Pons (tissue), 1 donor: Measurements from ENCODE around the gene CARMIL1.
"Not testable (repeated sequence)": the region's sequence is repeated elsewhere in the genome, so short reads cannot be mapped to it uniquely, and the experiment has no call there.

Experiments used
- DNase-seq: peaks from one replicate; pipeline ENCODE4 v3.0.0-alpha.2; 2016; ENCODE audit warnings: low spot score

CARMIL1 gene

GRCh38 chr6:25578538-25578937 is 299.4 kb downstream of the CARMIL1 start:
- no peak for DNase-seq

- DNase-seq: no peak
Observed at GRCh38 chr6:25579391-25579883, 300.3 kb downstream of the CARMIL1 start.

- no peak for DNase-seq
Observed at GRCh38 chr6:25579902-25580495, 300.8 kb downstream of the CARMIL1 start.

DNA sequence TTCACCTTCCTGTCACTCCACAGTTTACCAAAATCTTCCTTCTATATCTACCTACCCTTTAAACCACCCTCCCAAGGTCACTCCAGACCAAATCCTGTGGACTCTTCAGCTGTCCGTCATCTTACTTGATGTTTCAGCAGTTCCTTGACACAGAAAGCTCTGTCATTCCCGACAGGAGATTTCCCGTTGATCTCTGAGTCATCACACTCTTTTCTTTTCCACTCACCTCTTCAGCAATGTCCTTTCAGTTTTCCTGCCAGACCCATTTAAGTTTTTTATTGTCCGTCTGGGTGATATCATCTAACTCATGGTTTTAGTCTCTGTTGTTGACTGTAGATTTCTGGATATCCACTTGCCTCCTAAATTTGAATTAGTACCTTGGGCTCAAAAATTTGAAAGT is 302.9 kb downstream of the CARMIL1 start:
- DNase-seq: no peak

GRCh38 chr6:25583099-25583498 is 303.9 kb downstream of the CARMIL1 start:
- no peak for DNase-seq

DNA sequence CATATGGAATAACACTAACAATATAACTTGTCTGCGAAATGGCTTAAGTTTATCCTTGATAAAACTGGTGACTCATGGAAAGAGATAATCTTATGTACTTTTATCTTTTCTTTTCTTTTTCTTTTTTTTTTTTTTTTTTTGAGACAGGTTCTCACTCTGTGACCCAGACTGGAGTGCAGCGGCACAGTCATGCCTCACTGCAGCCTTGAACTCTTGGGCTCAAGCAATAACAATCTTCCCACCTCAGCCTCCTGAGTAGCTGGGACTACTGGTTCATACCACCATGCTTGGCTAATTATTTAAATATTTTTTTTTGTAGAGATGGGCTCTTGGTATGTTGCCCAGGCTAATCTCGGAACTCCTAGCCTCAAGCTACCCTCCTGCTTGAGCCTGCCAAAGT is 304.7 kb downstream of the CARMIL1 start:
- DNase-seq: no peak

GRCh38 chr6:25585225-25585624 is 306.1 kb downstream of the CARMIL1 start:
- no peak for DNase-seq

GRCh38 chr6:25586119-25586518 is 306.9 kb downstream of the CARMIL1 start:
- not testable (repeated sequence) for DNase-seq

DNA sequence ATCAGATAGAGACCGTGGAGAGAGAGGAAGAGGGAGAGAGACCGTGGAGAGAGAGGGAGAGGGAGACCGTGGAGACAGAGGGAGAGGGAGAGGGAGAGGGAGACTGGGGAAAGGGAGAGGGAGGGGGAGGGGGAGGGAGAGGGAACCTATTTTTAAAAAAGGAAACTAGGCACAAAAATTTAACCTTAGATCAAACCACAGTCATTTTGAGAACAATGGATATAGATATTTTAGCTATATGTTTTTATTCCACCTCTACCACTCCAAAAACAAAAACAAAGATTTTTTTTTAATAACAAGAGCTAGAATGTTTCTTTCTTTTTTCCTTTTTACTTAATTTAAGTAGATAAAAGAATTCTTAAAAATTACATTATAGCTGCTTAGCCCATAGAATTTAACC is 307.8 kb downstream of the CARMIL1 start:
- DNase-seq: no peak

DNA sequence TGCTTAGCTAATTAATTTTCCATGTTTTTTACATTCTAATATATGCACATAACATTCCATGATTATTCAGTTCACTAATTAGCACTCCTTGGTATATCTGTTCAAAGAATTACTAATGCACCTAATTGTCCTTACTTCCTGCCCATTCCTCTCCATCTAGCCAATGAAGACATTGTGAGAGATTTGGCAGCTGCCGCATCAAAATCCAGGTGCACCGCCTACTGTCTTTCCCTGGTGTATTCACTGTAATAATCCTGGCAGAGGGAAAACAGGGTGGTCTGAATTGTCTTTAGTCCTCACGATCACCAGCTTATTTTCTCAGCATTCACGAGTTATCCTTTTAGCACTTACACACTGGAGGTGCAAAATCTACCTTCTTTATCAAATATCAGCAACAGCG is 311.8 kb downstream of the CARMIL1 start:
- DNase-seq: no peak

GRCh38 chr6:25596928-25597818 is 318.0 kb downstream of the CARMIL1 start:
- DNase-seq: no peak

DNA sequence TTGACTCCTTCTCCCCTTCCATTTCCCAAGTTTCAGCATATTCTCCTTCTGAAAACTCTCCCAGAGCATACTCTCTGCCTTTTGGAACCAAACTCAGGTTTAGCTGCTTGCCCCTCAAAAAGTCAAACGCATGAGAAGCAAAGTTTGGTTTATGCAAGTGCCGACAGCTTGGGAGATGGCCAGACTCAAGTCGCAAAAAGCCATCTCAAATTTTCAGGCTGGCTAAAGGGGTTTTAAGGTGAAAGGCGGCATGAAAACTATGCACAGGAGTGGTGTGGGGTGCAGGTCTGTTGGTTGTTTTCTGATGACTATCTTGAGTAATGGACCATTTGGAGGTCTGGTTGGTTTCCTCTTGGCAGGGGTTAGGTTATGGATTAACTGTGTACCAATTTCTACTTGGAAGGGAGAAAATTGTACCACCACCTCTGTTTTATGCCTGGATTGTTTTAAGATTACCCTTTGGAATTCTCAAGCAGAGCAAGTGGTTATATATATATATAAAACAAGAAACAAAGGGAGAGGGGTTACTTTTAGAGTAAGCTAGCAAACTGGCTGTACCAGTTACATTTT is 320.4 kb downstream of the CARMIL1 start:
- DNase-seq: no peak

DNA sequence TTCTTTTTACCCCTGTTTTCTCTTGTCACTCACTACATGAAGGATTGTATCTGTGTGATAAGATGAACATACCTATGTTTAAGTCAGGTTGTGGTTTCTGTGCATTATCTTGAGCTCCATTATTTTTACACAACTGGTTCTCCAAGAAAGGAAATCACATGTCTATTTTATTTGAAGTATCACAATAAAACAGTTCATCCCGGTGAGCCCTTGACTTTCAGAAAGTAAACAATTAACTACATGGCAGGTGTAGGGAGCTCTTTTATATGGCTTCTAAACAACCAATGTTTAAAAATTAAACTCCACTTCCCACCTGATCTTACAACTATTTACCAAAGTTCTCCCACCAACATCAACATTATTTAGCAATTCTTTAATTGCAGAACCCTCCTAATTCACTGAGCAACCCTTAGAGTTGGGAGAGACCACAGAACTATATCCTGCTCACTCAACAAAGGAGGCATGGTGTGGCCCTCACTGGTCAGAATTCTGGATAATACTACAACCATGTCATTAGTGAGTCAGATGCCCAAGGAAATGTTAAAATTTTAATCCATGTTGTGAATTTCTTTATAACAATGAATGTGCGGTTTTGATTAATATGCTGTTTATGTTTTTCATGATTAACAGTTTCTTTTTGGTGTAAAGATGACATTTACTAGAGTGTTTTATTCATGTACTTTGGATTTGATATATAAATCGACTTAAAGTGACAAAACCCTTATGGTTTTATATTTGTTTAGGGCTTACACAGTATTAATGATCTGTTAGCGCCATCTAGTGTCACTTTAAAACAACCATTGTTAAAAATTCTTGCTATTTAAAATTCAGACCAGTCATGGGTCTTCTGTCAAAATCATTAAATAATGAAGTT is 322.9 kb downstream of the CARMIL1 start:
- DNase-seq: peak; percentile 60

- no peak for DNase-seq
Observed at GRCh38 chr6:25602674-25602982, 323.5 kb downstream of the CARMIL1 start.

- no peak for DNase-seq
Observed at GRCh38 chr6:25603251-25603650, 324.1 kb downstream of the CARMIL1 start.

- no peak for DNase-seq
Observed at GRCh38 chr6:25606151-25606550, 327.0 kb downstream of the CARMIL1 start.

DNA sequence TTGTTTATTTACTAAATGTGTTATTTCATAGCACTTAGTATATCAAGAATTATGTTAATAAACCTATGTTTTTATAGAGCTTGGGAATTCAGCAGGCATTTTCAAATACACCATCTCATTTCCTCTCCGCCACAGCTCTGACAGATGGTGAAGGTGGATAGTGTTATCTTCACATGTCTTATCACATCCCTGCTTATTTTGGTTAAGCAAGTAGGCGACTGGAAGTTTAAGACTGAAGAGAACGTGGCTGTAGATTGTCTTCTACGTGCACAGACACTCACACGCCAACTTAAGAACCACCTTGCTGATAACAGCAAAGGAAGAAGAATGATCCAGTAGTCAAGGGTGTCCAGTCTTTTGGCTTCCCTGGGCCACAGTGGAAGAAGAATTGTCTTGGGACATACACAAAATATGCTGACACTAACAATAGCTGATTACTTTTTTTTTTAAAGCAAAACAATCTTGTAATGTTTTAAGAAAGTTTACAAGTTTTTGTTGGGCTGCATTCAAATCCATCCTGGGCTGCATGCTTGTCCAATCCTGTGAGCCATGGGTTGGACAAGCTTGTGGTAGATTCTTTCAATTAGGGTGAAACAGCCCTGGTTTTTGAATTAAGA is 329.5 kb downstream of the CARMIL1 start:
- DNase-seq: no peak

DNA sequence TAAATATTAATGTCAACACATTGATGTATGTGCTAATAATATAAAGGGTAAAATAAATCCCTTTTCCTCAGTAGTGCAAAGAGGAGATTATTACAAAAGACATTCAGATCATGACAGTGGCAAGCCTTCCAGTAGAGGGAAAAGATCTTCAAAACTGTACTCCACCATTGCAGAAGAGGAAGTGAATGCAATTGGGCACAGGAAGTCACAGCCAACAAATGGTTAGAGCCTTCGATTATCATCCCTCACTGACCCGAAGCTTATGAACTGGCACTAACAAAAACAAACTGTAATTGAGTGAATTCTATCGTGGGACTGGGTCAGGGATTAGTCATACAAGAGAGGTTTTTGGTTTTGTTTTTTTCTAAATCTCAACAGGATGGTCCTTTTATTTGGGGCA is 333.5 kb downstream of the CARMIL1 start:
- DNase-seq: no peak

DNA sequence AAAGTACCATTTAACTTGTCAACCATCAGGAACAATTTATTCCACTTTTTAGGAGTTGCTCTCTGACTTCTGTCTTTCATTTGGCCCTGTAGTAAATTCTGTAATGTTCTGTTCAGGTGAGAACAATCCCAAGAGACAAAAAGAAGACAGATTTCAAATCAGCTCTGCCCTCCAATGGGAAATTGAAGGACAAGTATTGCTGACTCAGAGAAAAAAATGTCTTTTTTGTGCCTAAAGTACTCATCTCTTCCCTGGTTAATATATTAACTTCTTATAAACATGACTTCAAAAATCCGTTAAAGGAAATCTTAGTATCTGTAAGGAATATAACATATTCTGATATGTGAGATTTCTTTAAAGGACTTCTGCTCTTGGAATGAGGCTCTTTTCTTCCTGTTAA is 334.2 kb downstream of the CARMIL1 start:
- DNase-seq: no peak

DNA sequence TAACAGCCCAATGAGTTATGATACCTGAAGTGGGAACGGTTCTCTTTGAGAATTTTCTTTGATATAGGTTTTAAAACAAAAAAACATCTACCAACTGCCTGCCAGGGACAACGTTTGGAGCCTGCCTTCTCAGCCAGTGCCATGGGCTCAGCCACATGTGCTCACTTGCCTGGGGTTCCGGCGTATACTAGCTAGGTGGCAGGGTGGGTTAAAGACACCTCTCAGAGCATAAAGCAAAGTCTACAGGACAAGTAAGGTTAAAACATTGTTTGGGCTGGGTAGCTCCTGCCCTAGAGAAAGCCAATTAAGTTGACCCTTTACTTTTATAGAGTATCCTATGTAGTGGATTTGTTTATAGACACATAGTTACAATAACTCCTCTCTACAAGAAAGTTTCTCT is 334.9 kb downstream of the CARMIL1 start:
- DNase-seq: no peak

- DNase-seq: no peak
Observed at GRCh38 chr6:25615471-25615870, 336.3 kb downstream of the CARMIL1 start.

- DNase-seq: no peak
Observed at GRCh38 chr6:25617997-25618396, 338.8 kb downstream of the CARMIL1 start.
